GM10847 (cell line): ENCODE measurements around the gene LRPAP1.

Source experiments
- POLR2A ChIP-seq: IDR thresholded peaks from 2 replicates; pipeline ENCODE4 v1.6.1; 2011; ENCODE audit not compliant: insufficient read length; ENCODE audit errors: extremely low read depth

The LRPAP1 gene

GRCh38 chr4:3471098-3471760 is 61.0 kb downstream of the LRPAP1 start:
- TF ChIP-seq POLR2A, result no peak

- no peak for TF ChIP-seq POLR2A
These were observed 61.8 kb downstream of the LRPAP1 start for GRCh38 chr4:3470244-3471097.

GRCh38 chr4:3469386-3470243 is 62.6 kb downstream of the LRPAP1 start:
- no peak for TF ChIP-seq POLR2A

- no peak for TF ChIP-seq POLR2A
These were observed 63.4 kb downstream of the LRPAP1 start for GRCh38 chr4:3468804-3469203.

- TF ChIP-seq POLR2A, result no peak
These were observed 64.1 kb downstream of the LRPAP1 start for GRCh38 chr4:3468154-3468553.

- TF ChIP-seq POLR2A, result no peak
These were observed 64.6 kb downstream of the LRPAP1 start for GRCh38 chr4:3467601-3468031.

GRCh38 chr4:3466691-3467600 is 65.3 kb downstream of the LRPAP1 start:
- no peak for TF ChIP-seq POLR2A

- no peak for TF ChIP-seq POLR2A
These were observed 66.2 kb downstream of the LRPAP1 start for GRCh38 chr4:3465698-3466671.

- no peak for TF ChIP-seq POLR2A
These were observed 67.1 kb downstream of the LRPAP1 start for GRCh38 chr4:3464911-3465697.

- TF ChIP-seq POLR2A, result no peak
These were observed 67.8 kb downstream of the LRPAP1 start for GRCh38 chr4:3464349-3464905.

GRCh38 chr4:3463556-3464348 is 68.5 kb downstream of the LRPAP1 start:
- TF ChIP-seq POLR2A, result no peak

- no peak for TF ChIP-seq POLR2A
These were observed 69.3 kb downstream of the LRPAP1 start, which contains the start of gene DOK7 for GRCh38 chr4:3462790-3463415. TSS of gene DOK7 (plus strand) at chr4:3463306. CDS start at chr4:3463376, 70 bp downstream.
